Inferior parietal cortex (tissue), 1 donor: ENCODE data around the gene SRXN1.

Source experiments
- DNase-seq: peaks from one replicate; pipeline ENCODE4 v3.0.0-alpha.2; 2016; ENCODE audit errors: extremely low spot score

SRXN1 gene

DNA sequence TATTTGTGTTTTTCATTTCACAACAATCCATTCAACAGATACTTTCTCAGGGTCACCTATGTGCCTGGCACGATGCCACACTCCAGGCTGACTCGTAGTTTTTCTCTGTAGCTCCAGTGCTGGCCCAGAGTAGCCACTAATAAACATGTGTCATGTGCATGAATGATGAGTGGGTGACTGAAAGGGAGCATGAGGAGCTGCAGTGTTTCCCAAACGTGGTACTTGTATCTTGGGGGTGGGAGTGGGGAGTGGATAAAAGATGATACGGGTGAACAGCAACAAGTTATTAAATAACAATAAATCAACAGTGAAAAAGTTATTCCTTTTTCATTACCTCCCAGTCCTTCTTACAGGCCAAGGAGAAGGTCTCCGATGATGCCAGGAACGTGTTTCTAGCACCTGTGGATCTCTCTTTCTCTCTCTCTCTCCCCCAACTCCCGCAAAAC is 17.1 kb downstream of the SRXN1 start:
- no peak for DNase-seq

DNA sequence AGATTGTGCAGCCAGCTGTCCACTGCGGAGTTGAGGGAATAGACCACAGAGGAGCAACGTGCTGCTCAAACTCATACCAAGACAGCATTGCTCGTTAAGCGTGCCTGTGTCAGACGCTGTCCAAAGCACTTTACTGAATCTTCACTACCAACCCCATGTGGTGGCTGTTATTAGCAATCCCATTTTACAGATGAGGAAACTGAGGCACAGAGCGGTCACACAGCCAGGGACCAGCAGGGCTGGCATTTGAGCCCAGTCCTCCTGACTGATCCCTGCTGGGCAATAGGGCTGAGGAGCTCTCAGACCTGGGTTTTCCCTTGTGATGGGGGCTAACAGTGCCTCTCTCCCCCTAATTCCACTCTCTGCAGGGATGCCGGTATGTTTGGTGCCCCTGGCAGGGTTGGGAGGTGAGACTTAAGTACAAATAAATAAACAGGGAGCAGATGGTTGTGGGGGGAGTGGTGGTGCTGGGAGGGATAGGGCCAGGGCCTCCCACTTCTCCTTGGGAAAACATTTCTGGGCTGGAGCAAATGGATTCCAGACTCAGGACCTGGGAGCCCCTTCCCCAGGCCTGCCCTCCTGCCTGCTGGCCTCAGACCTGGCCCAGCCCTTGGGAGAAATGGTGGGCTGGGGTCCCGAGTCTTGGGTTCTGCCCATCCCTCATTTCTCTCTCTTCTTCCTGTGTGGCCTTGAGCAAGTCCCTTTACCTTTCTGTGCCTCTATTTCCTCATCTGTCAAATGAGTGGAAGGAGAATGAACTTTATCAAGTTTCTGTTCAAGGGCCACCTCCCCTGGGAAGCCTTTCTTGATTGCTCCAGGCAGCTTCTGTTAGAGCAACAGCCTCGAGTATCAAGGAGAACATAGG is 17.7 kb downstream of the SRXN1 start:
- DNase-seq, result no peak

DNA sequence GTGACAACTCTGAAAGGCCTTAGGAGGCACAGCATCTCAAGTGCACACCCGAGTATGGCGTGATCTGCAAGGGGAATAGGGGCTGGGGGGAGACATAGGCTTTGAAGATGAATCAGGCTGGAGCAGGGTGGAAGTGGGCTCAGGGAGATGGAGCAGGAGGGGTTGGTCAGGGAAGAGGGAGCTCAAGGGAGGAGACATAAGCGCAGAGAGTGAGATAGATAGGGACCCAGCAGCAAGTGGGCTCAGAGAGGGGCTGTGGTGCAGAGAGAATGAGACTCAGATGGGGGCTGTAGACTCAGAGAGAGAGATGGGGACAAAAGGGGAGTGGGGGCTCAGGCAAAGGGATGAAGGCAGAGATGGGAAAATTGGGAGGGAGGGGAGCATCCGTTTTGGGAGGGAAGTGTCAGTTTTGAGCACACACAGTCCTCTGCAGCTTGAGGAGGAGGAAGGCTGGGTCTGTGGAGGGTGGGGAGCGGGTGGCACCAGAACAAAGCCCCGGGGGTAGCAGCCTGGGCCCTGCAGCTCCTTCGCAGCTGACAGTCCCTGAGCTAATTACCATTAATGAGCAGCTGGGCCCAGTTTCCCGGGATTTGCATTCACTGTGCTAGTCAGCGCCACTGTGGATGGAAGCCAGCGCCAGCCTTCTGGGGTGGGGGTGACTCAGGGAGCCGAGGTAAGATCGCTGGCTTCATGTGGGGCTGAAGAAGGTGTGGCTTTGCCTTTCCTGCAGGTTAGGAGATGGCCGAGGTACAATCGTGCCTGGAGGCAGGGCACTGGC is 18.7 kb downstream of the SRXN1 start:
- DNase-seq, result no peak

- no peak for DNase-seq
Measured at GRCh38 chr20:631101-631500, 21.9 kb downstream of the SRXN1 start.

DNA sequence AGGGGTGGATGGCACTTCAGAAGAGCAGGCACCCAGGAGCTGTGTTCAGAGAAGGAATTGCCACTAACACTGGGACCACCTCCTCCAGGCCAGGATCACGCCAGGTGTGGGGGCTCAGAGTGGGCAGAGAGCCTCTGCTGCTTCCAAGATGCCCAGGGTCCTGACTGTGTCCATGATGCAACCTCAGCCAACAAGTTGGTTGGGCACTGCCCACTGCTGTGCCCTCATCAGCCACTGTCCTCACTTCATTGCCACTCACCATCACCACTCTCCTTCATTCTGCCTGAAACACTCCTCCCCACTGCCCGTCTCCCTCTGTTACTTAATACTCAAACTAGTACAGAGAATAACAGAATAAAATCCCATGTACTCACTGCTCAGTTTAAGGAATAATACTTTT is 26.4 kb downstream of the SRXN1 start:
- no peak for DNase-seq

GRCh38 chr20:625360-625932 is 27.6 kb downstream of the SRXN1 start:
- DNase-seq, result no peak

DNA sequence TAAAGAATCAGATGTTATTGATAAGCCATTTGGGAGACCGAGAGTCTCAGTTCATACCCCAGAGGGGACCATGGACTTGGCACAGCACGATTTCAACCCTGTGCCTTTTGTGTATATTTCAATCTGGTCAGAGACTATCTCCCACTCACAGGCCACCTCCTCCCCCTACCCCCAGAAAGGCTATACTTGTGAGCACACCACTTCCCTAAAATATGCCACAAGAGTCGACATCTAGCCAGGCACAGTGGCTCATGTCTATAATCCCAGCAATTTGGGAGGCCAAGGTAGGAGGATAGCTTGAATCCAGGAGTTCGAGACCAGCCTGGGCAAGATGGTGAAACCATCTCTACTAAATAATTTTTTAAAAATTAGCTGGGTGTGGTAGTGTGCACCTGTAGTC is 29.3 kb downstream of the SRXN1 start:
- DNase-seq, result no peak

- no peak for DNase-seq
Measured at GRCh38 chr20:623021-623420, 30.0 kb downstream of the SRXN1 start.

GRCh38 chr20:622161-622560 is 30.8 kb downstream of the SRXN1 start:
- no peak for DNase-seq

- no peak for DNase-seq
Measured at GRCh38 chr20:621125-621756, 31.8 kb downstream of the SRXN1 start.

DNA sequence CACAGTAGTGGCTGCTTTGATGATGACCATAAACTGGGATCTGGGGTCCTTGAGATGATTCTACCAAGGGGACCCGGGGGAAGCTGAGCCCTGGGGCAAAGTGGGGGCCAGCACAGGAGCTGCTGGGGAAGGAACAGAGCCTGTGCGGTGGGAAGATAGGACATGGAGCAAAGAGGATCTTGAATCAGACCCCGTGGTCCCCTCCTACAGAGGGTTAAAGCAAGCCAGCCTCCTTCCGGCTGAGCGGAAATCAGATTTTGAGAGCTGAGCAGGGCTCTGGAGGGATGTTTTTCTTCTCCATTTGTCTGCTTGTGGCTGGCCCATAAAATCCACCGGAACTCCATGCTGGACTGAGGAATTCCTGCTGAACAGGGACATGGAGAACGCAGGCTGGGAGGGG is 32.8 kb downstream of the SRXN1 start:
- DNase-seq, result no peak

DNA sequence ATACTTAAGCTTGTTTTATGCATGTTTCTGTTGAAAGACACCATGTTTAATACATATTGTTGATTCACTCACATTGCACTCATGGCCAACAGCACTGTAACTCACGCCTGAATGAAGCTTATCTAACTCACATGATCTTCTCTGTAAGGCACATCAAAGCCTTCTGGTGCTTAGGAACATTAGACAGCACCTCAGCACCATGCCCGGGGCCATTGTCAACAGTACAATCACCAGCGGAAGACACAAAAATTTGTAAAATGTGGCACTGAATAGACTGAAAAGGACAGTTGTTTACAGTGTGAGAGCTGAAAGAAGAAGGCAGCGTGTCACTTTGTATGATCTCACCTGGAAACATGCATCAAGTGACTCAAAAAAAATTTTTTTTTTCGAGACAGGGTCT is 34.0 kb downstream of the SRXN1 start:
- no peak for DNase-seq

GRCh38 chr20:617934-618690 is 34.9 kb downstream of the SRXN1 start:
- no peak for DNase-seq

GRCh38 chr20:615514-615913 is 37.5 kb downstream of the SRXN1 start:
- no peak for DNase-seq

GRCh38 chr20:611843-612185 is 41.2 kb downstream of the SRXN1 start:
- DNase-seq, result no peak

DNA sequence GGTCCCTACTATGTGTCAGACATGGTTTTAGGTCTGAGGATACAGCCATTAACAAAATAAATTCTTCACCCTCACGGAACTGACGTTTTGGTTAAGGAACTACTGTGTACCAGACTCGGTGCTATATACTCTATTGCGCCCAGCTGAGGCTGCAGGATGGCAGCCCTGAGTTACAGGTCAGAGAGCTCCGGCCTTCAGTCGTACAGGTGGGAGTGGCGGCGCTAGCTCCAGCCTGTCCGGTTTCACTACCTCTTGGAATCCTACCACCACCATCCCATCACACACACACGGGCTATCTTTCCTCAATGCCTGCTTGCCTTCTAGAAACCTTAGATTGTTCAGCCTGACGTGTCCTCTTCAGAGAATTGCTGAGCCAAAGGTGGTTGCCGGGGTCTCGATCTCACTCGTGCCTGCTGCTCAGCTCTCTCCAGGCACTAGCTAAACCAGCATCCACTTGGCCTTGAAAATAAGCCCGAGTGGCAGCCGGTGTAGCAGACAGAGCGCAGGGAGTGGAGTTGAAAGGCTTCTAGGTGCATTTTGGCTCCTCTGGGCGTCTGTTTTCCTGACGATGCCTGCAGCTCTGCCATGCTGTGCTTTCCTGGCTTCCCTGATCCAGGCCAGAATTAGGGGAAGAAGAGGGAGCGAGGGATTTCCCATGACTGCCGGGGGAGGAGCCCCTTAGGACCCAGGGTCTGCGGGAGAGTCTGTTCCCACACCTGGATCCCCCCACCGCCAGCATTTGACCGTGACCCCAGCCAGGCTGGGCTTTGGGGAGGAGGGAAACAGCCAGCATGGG is 41.8 kb downstream of the SRXN1 start:
- no peak for DNase-seq

GRCh38 chr20:610130-611046 is 42.6 kb downstream of the SRXN1 start, which contains the start of gene TCF15:
Gene TCF15, minus strand, starts transcription at chr20:610309. Its CDS starts 72 bp downstream, at chr20:610237.
- DNase-seq, result no peak

- DNase-seq, result no peak
Measured at GRCh38 chr20:609371-609964, 43.5 kb downstream of the SRXN1 start.

- DNase-seq, result no peak
Measured at GRCh38 chr20:608970-609369, 44.0 kb downstream of the SRXN1 start.
